ENCODE data around the gene DDAH1.

DDAH1 gene

GRCh38 chr1:85396194-85396593, 68.8 kb downstream of the DDAH1 start:
- DNase-seq (ENCODE audit: low read depth in 2 of 3, low spot score in 1 of 3), result no peak

DNA sequence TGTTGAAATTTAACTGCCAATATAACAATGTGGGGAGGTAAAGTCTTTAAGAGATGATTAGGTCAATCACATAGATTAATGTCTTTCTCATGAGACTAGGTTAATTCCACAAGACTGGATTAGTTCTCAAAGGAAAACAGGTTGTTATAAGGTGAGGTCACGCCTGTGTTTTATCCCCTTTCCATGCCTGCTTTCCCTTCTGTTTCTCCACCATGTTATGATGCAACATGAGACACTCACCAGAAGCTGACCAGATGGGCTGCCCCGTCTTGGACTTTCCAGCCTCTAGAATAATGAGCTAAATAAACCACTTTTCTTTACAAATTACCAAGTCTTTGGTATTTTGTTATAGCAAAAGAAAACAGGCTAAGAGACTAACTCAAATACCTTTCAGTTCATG, 70.8 kb downstream of the DDAH1 start:
- DNase-seq (ENCODE audit: low read depth in 2 of 3, low spot score in 1 of 3), result no peak

DNA sequence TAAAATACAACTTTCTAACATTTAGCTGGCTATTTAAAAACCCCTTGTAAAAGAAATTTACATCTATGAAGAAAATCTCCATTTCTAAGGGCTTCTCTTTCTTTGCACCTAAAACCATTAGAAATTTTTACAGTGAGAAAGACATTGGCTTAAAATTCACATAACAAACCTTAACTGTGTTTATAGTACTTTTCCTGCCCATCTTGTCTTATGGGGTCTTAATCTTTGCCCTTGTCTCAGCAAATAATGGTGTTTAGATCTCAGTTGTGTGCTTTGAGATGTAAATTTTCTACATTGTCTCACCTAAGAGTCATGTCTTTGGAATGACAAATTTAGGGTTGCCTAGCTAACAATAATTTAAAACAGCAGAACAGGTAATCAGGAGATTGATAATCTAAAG, 71.5 kb downstream of the DDAH1 start:
- DNase-seq (ENCODE audit: low read depth in 2 of 3, low spot score in 1 of 3), result no peak

DNA sequence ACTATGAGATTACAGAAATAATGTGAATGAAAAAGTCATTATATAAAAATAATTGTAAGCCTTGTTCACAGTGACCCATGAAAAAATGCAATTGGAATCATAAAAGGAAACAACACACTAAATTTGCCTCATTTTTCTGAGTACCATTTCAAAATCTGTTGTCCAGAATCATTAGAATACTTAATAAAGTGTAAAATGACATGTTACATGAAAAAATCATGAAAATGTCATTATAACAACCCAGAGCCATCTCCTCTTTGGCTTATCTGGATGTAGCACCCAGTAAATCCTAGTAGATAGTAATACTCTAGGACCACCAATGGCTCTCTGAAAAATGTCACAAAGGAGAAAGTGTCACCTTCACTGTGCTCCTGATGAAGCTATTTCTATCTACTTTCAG, 76.5 kb downstream of the DDAH1 start:
- DNase-seq (ENCODE audit: low read depth in 2 of 3, low spot score in 1 of 3), result no peak

GRCh38 chr1:85387781-85388180, 77.2 kb downstream of the DDAH1 start:
- DNase-seq (ENCODE audit: low read depth in 2 of 3, low spot score in 1 of 3), result no peak

DNA sequence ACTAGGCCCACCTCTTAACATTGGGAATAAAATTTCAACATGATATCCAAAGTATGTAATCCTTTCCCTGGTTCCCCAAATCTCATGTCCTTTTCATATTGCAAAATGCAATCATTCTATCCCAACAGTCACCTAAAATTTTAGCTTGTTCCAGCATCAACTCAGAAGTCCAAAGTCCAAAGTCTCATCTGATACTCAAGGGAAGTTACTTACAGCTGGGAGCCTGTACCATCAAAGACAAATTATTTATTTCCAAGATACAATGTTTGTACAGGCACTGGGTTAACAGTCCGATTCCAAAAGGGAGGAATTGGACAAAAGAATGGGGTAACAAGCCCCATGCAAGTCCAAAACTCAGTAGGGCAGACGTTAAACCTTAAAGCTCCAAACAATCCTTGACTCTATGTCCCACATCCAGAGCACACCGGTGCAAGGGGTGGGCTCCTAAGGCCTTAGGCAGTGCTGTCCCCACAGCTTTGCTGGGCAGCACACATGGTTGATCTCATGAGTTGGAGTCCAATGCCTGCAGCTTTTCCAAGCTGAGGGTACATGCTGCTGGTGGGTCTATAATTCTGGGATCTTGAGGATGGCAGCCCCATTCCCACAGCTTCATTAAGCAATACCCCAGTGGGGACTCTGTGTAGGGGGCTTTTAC, 78.8 kb downstream of the DDAH1 start:
- no peak for DNase-seq (ENCODE audit: low read depth in 2 of 3, low spot score in 1 of 3)

GRCh38 chr1:85379203-85380136, 85.5 kb downstream of the DDAH1 start:
- no peak for DNase-seq (ENCODE audit: low read depth in 2 of 3, low spot score in 1 of 3)

GRCh38 chr1:85378534-85378933, 86.4 kb downstream of the DDAH1 start:
- no peak for DNase-seq (ENCODE audit: low read depth in 2 of 3, low spot score in 1 of 3)

- no peak for DNase-seq (ENCODE audit: low read depth in 2 of 3, low spot score in 1 of 3)
These were observed 88.6 kb downstream of the DDAH1 start for GRCh38 chr1:85376356-85376755.

DNA sequence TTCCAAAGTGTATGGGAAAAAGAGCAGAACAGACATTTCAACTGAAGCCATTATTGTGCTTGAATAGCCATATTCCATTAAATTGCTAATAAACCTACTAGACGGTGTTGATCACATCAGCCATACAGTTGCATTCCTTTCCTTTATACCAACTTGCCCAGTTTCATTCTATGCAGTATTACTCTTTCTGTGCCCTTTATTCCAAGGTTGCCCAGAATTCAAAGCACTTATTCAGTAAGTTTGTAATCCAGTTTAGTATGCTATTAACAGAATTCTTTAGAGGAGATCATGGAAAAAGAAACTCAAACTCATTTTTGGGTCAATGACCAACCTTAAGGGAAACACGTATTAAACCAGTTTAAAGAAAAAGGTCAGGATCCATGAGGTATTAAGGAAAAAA, 89.5 kb downstream of the DDAH1 start:
- DNase-seq (ENCODE audit: low read depth in 2 of 3, low spot score in 1 of 3), result no peak

DNA sequence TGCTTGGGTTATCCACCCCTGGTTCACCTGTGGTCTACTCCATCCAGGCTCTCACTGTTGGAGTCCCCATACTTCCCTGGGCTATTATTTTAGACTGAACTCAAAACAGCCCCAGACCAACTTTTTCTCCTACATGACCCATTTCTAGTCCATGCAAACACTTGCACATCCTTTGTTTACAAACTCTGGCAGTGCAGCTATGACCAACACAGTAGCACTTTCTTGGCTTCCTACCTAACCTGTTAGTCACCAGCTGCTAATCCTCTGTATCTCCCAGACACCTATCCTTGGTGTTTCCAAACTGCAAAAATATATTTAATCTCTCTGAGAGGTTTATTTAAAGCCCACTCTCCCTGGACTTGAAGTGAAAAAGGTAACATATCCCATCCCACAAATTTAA, 90.8 kb downstream of the DDAH1 start:
- DNase-seq (ENCODE audit: low read depth in 2 of 3, low spot score in 1 of 3), result no peak

DNA sequence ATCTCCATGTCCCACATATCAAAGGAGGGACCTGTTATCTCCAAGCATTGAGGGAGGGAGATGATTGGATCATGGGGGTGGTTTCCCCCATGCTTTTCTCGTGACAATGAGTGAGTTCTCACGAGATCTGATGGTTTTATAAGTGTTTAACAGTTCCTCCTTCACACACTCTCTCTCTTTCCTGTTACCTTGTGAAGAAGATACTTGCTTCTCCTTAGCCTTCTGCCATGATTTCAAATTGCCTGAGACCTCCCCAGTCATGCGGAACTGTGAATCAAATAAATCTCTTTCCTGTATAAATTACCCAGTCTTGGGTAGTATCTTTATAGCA, 91.6 kb downstream of the DDAH1 start:
- DNase-seq (ENCODE audit: low read depth in 2 of 3, low spot score in 1 of 3), result no peak

- DNase-seq (ENCODE audit: low read depth in 2 of 3, low spot score in 1 of 3), result no peak
These were observed 92.1 kb downstream of the DDAH1 start for GRCh38 chr1:85372683-85373377.

GRCh38 chr1:85371021-85371420, 93.9 kb downstream of the DDAH1 start:
- DNase-seq (ENCODE audit: low read depth in 2 of 3, low spot score in 1 of 3), result no peak

GRCh38 chr1:85368073-85368770, 96.7 kb downstream of the DDAH1 start:
- no peak for DNase-seq (ENCODE audit: low read depth in 2 of 3, low spot score in 1 of 3)

DNA sequence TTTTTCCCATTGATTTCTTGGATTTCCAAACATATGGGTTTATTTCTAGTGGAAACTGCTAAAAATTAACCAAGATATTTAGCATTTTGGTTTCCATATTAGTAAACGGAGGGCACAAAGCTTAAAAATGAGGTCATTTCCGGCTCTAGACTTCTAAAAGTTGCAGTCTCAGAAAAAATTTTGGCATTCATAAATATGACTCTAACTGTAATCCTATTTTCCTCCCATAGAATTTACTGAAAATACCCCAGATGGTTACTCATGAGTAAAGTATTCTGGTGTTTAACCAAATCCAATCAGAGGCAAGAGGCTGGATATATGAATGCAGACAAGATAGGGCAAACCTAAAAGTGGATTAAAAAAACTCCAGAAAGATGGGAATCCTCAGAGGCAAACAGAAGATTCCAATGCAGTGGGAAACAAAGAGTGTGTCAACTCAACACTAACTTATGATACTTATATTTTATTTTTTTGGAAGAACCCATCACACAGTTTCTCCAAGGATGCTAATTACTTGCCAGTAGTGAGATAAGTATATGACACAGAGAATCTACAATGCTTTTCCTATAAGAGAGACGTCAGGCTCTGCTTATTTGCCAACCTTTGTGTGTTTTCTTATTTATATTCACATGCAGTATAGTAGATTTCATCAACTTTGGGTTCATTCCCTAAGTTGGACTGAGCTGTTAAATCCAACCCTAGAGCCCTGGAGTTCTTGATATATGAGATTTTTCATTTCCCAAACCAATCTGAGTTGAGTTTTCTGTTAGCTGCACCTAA, 98.4 kb downstream of the DDAH1 start:
- no peak for DNase-seq (ENCODE audit: low read depth in 2 of 3, low spot score in 1 of 3)

- DNase-seq (ENCODE audit: low read depth in 2 of 3, low spot score in 1 of 3), result no peak
These were observed 99.1 kb downstream of the DDAH1 start for GRCh38 chr1:85365851-85366250.

DNA sequence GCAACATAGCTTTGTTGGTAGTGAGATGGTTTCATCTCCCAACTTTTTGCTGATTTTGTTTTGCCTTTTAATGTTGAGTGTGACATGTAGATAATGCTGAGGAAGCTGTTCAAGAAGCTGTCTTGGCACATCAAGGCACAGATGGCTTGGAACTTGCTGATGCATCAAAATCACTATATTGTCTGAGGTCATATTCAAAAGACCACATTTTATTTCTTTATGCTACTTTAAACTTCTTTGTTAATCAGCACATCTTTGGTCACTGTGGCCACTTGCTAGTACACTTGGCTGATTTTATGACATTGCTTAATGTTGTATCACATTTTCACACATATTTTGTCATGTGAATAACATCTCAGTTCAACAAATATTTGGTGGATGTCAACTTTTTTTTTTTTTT, 101.4 kb downstream of the DDAH1 start:
- DNase-seq (ENCODE audit: low read depth in 2 of 3, low spot score in 1 of 3), result no peak

DNA sequence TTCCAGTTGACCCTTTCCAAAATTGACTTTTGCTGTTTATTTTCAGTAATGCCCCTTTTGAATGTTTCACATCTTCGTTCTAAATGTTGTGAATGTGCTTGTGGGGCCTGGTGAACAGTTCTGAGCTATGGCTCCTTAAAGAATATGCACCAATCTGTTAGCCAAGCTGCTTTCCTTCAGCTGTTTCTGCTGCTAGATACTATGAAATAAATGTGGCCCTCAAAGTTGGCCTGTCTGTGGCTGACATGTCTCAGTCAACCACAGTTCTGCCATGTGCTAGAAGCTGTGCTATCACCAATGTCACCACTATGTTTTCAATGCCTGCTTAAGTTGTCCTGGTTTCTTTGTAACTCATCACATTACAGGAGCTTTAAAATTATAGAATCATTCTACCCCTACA, 101.9 kb downstream of the DDAH1 start:
- no peak for DNase-seq (ENCODE audit: low read depth in 2 of 3, low spot score in 1 of 3)

GRCh38 chr1:85361606-85362296, 103.2 kb downstream of the DDAH1 start:
- DNase-seq (ENCODE audit: low read depth in 2 of 3, low spot score in 1 of 3), result no peak

Measured in stimulated activated CD4-positive, alpha-beta T cell treated with anti-CD3 and anti-CD28 coated beads, Interleukin-12 subunit alpha, Interleukin-12 subunit beta, amount 100 ng/mL, for 48 hours (primary cell).